ENCODE measurements around the gene ANAPC4.

DNA sequence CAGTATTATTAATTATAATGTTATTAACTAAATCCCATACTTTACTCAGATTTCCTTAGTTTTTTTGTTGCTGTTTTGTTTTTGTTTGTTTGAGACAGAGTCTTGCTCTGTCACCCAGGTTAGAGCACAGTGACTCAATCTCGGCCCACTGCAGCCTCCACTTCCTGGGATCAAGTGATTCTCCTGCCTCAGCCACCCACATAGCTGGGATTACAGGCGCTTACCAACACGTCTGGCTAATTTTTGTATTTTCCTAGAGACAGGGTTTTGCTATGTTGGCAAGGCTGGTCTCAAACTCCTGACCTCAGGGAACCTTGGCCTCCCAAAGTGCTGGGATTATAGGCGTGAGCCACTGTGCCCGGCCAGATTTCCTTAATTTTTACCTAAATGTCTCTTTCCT lies 72.2 kb downstream of the ANAPC4 start:
- TF ChIP-seq, protein P1, sequence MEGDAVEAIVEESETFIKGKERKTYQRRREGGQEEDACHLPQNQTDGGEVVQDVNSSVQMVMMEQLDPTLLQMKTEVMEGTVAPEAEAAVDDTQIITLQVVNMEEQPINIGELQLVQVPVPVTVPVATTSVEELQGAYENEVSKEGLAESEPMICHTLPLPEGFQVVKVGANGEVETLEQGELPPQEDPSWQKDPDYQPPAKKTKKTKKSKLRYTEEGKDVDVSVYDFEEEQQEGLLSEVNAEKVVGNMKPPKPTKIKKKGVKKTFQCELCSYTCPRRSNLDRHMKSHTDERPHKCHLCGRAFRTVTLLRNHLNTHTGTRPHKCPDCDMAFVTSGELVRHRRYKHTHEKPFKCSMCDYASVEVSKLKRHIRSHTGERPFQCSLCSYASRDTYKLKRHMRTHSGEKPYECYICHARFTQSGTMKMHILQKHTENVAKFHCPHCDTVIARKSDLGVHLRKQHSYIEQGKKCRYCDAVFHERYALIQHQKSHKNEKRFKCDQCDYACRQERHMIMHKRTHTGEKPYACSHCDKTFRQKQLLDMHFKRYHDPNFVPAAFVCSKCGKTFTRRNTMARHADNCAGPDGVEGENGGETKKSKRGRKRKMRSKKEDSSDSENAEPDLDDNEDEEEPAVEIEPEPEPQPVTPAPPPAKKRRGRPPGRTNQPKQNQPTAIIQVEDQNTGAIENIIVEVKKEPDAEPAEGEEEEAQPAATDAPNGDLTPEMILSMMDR (IDR thresholded peaks at IDR 0.05), result no peak
- TF ChIP-seq POLR2A (IDR thresholded peaks at IDR 0.05), result no peak
